H1 (cell line): ENCODE results near the gene LCN15. TPM values are rescaled to one million over a fixed set of nuclear protein-coding genes. Genes with fewer than 3 reads are reported as not detected.

ENCODE experiments used
- CTCF ChIA-PET: fragments of 300-600 bp; sonication (Branson Sonifier 250); formaldehyde crosslinking; loops from one replicate; lab custom pipeline; 2021; ENCODE audit not compliant: partially characterized antibody; lab: Charles Lee
- POLR2A ChIA-PET: fragments of 300-600 bp; sonication (Branson Sonifier 250); formaldehyde crosslinking; loops from one replicate; lab custom pipeline; 2021; ENCODE audit warnings: inconsistent platforms; ENCODE audit not compliant: partially characterized antibody; lab: Charles Lee
- DNase-seq, 2 experiments: peaks; one replicate each; pipeline versions ENCODE4 v3.0.0 to v3.0.0-alpha.2; 2010 to 2022; ENCODE audit warnings: low spot score in 2 of 2, low read depth in 1 of 2, mixed read lengths in 1 of 2
- FAIRE-seq: peaks from 2 replicates; lab custom pipeline; 2011; peaks lifted over from hg19 to GRCh38; lab: Jason Lieb, UNC
- H2AFZ ChIP-seq: 2 replicates; pipeline ENCODE4 v1.8.1; 2012; ENCODE audit warnings: low read length, inconsistent platforms
- H2AK5ac ChIP-seq: 2 replicates; pipeline ENCODE4 v1.6.1; 2013; ENCODE audit warnings: low read depth, low read length
- H2BK120ac ChIP-seq: replicated peaks from 2 replicates; pipeline ENCODE3; 2013; ENCODE audit warnings: low read depth, low read length, inconsistent platforms
- H2BK12ac ChIP-seq: 2 replicates; pipeline ENCODE4 v1.6.1; 2013; ENCODE audit warnings: low read depth, low read length
- H2BK15ac ChIP-seq: 2 replicates; pipeline ENCODE4 v1.6.1; 2013; ENCODE audit warnings: low read length
- H2BK20ac ChIP-seq: 2 replicates; pipeline ENCODE4 v1.6.1; 2013; ENCODE audit warnings: low read length
- H2BK5ac ChIP-seq: 2 replicates; pipeline ENCODE4 v1.6.1; 2013; ENCODE audit warnings: low read depth, low read length
- H3K14ac ChIP-seq: 2 replicates; pipeline ENCODE4 v1.6.1; 2013; ENCODE audit warnings: inconsistent platforms; ENCODE audit not compliant: insufficient read length
- H3K18ac ChIP-seq: 2 replicates; pipeline ENCODE4 v1.6.1; 2013; ENCODE audit warnings: low read length; ENCODE audit errors: extremely low read depth
- H3K23ac ChIP-seq: 2 replicates; pipeline ENCODE4 v1.6.1; 2013; ENCODE audit warnings: inconsistent platforms; ENCODE audit not compliant: insufficient read length
- H3K23me2 ChIP-seq: 2 replicates; pipeline ENCODE4 v1.6.1; 2013; ENCODE audit warnings: low read depth, low read length
- H3K27ac ChIP-seq: 2 replicates; pipeline ENCODE4 v1.6.1; 2011; ENCODE audit warnings: low read depth, low read length, inconsistent platforms
- H3K27me3 ChIP-seq, 4 experiments: replicated peaks in 1 of 4; 1 replicate in 1 of 4; 2 replicates in 3 of 4; pipeline versions ENCODE4 v1.6.1 to v1.8.1; 2011 to 2013; ENCODE audit warnings: low read length in 3 of 4, mild to moderate bottlenecking in 3 of 4, inconsistent platforms in 2 of 4, mixed read lengths in 2 of 4, moderate library complexity in 1 of 4; ENCODE audit not compliant: control insufficient read depth in 3 of 4, insufficient read depth in 3 of 4; ENCODE audit errors: extremely low read depth in 1 of 4
- H3K36me3 ChIP-seq, 4 experiments: 2 replicates each; pipeline versions ENCODE4 v1.6.1 to v1.8.1; 2011 to 2013; ENCODE audit warnings: mild to moderate bottlenecking in 4 of 4, low read length in 3 of 4, moderate library complexity in 2 of 4, control low read depth in 1 of 4, inconsistent platforms in 1 of 4; ENCODE audit not compliant: insufficient read depth in 4 of 4, control insufficient read depth in 2 of 4
- H3K4ac ChIP-seq: replicated peaks from 2 replicates; pipeline ENCODE3; 2013; ENCODE audit warnings: low read length, low read depth, mixed read lengths, inconsistent platforms; ENCODE audit not compliant: insufficient read length
- H3K4me1 ChIP-seq, 4 experiments: replicated peaks in 1 of 4; 1 replicate in 1 of 4; 2 replicates in 3 of 4; pipeline versions ENCODE4 v1.6.1 to v1.8.1; 2011 to 2013; ENCODE audit warnings: low read length in 3 of 4, inconsistent platforms in 2 of 4, mixed read lengths in 1 of 4; ENCODE audit not compliant: insufficient read depth in 4 of 4, control insufficient read depth in 3 of 4
- H3K4me2 ChIP-seq, 2 experiments: 2 replicates each; pipeline versions ENCODE4 v1.6.1 to v1.8.1; 2011 to 2013; ENCODE audit warnings: low read depth in 2 of 2, low read length in 2 of 2, control low read depth in 1 of 2, inconsistent platforms in 1 of 2, mild to moderate bottlenecking in 1 of 2; ENCODE audit not compliant: insufficient read depth in 1 of 2
- H3K4me3 ChIP-seq, 4 experiments: fragments of 200-600, 300-600 bp in 1 of 4; sonication (generic), shearing (Covaris generic), sonication (Bioruptor Twin) in 1 of 4; 2 replicates each; pipeline versions ENCODE4 v1.5.1 to v1.8.1; 2011 to 2016; ENCODE audit warnings: low read length in 4 of 4, low read depth in 3 of 4, control low read depth in 2 of 4, inconsistent platforms in 2 of 4, mild to moderate bottlenecking in 2 of 4, mixed read lengths in 1 of 4, moderate library complexity in 1 of 4; ENCODE audit not compliant: insufficient read depth in 2 of 4; ENCODE audit errors: extremely low read depth in 1 of 4
- H3K56ac ChIP-seq: replicated peaks from 2 replicates; pipeline ENCODE3; 2013; ENCODE audit warnings: low read depth, mild to moderate bottlenecking, mixed read lengths, low read length, inconsistent platforms; ENCODE audit not compliant: insufficient read length
- H3K79me1 ChIP-seq: 2 replicates; pipeline ENCODE4 v1.6.1; 2013; ENCODE audit warnings: low read depth, low read length, control low read depth
- H3K79me2 ChIP-seq, 2 experiments: 2 replicates each; pipeline versions ENCODE4 v1.6.1 to v1.8.1; 2012 to 2013; ENCODE audit warnings: low read length in 2 of 2, mild to moderate bottlenecking in 2 of 2, inconsistent platforms in 1 of 2; ENCODE audit not compliant: insufficient read depth in 2 of 2, control insufficient read depth in 1 of 2
- H3K9ac ChIP-seq, 4 experiments: replicated peaks in 1 of 4; 1 replicate in 1 of 4; 2 replicates in 3 of 4; pipeline versions ENCODE4 v1.6.1 to v1.8.1; 2011 to 2013; ENCODE audit warnings: low read depth in 3 of 4, low read length in 3 of 4, control low read depth in 2 of 4, mild to moderate bottlenecking in 2 of 4, moderate library complexity in 2 of 4, inconsistent platforms in 1 of 4; ENCODE audit errors: extremely low read depth in 1 of 4
- H3K9me3 ChIP-seq, 2 experiments: 2 replicates each; pipeline versions ENCODE4 v1.6.1 to v1.8.1; 2012 to 2013; ENCODE audit warnings: mild to moderate bottlenecking in 2 of 2, moderate library complexity in 2 of 2, control low read depth in 1 of 2, inconsistent platforms in 1 of 2, low read depth in 1 of 2, low read length in 1 of 2, mixed read lengths in 1 of 2; ENCODE audit not compliant: insufficient read depth in 2 of 2
- H4K20me1 ChIP-seq, 2 experiments: replicated peaks in 1 of 2; 2 replicates each; pipeline versions ENCODE3 to v1.8.1; 2011 to 2013; ENCODE audit warnings: inconsistent platforms in 2 of 2, low read length in 2 of 2, mild to moderate bottlenecking in 1 of 2; ENCODE audit not compliant: insufficient read depth in 2 of 2, control insufficient read depth in 1 of 2
- H4K5ac ChIP-seq: 2 replicates; pipeline ENCODE4 v1.6.1; 2013; ENCODE audit warnings: low read length, low read depth, mixed read lengths, inconsistent platforms; ENCODE audit not compliant: insufficient read length
- H4K8ac ChIP-seq: 2 replicates; pipeline ENCODE4 v1.8.0; 2013; ENCODE audit warnings: mild to moderate bottlenecking, moderate library complexity, low read length, inconsistent platforms; ENCODE audit not compliant: insufficient read depth; ENCODE audit errors: extremely low read depth
- H4K91ac ChIP-seq: replicated peaks from 2 replicates; pipeline ENCODE3; 2013; ENCODE audit warnings: low read length, mixed read lengths, inconsistent platforms; ENCODE audit not compliant: insufficient read length
- ATF2 ChIP-seq: IDR thresholded peaks from 2 replicates; pipeline ENCODE4 v1.6.1; 2012; ENCODE audit warnings: low read length, inconsistent platforms
- CBX5 ChIP-seq: fragments of 300-800, 300-1000 bp; sonication (generic); IDR thresholded peaks from 2 replicates; pipeline ENCODE4 v1.7.1; 2016; ENCODE audit warnings: antibody characterized with exemption, low read length, low read depth
- CBX8 ChIP-seq: fragments of 300-800, 300-1000 bp; sonication (generic); IDR thresholded peaks from 2 replicates; pipeline ENCODE4 v1.7.1; 2016; ENCODE audit warnings: low read depth, low read length, borderline replicate concordance
- PHF8 ChIP-seq: fragments of 200-600 bp; sonication (generic); conservative IDR thresholded peaks from 2 replicates; pipeline ENCODE4 v1.7.1; 2012; ENCODE audit warnings: low read depth, mild to moderate bottlenecking, inconsistent platforms, low read length, moderate library complexity
- SIRT6 ChIP-seq: IDR thresholded peaks from one replicate; pipeline ENCODE4 v1.7.1; 2012; ENCODE audit warnings: low read length, inconsistent platforms
- SP1 ChIP-seq: IDR thresholded peaks from 2 replicates; pipeline ENCODE4 v1.6.1; 2011; ENCODE audit warnings: low read depth, low read length
- SP2 ChIP-seq: IDR thresholded peaks from 2 replicates; pipeline ENCODE4 v1.6.1; 2012; ENCODE audit warnings: mild to moderate bottlenecking, low read length, inconsistent platforms
- SRF ChIP-seq: IDR thresholded peaks from 2 replicates; pipeline ENCODE4 v1.6.1; 2011; ENCODE audit warnings: mild to moderate bottlenecking, low read depth, low read length, moderate library complexity
- TBP ChIP-seq: IDR thresholded peaks from 2 replicates; pipeline ENCODE4 v1.6.1; 2011; ENCODE audit warnings: low read depth, low read length, improper control_type of control experiment
- USF2 ChIP-seq: IDR thresholded peaks from 2 replicates; pipeline ENCODE4 v1.6.1; 2011; ENCODE audit warnings: low read length, improper control_type of control experiment
- YY1 ChIP-seq: IDR thresholded peaks from 2 replicates; pipeline ENCODE4 v1.6.1; 2011; ENCODE audit warnings: low read depth, mild to moderate bottlenecking, low read length
- WGBS, 2 experiments: shearing (Covaris generic) in 1 of 2; methylation state at CpG; one replicate each; pipeline versions ENCODE4 v1.1.6 to v1.1.7; 2013 to 2015; ENCODE audit warnings: low lambda C conversion rate in 2 of 2, mixed read lengths in 2 of 2, inconsistent platforms in 1 of 2, low coverage in 1 of 2, missing lambda C conversion rate in 1 of 2; ENCODE audit not compliant: insufficient replicate concordance in 2 of 2, insufficient coverage in 1 of 2, insufficient read length in 1 of 2; ENCODE audit errors: extremely low coverage in 1 of 2, missing lambda C conversion rate in 1 of 2; 5-methylcytosine and 5-hydroxymethylcytosine counted together
- polyA plus RNA-seq, 7 experiments: library from polyadenylated mRNA; depleted of rRNA in 3 of 7; stranded (reverse) in 5 of 7; unstranded in 2 of 7; fragments of >200 nt in 5 of 7; fragments of 200-250 nt in 2 of 7; gene quantifications; 1 replicate in 5 of 7; 2 replicates in 1 of 7; 4 replicates in 1 of 7; pipeline versions ENCODE4 v1.2.1 to v1.2.3, GENCODE V29; 2011 to 2013; ENCODE audit warnings: missing spikeins in 2 of 7, mixed read lengths in 2 of 7
- total RNA-seq: library from RNA; stranded (reverse); fragmentation: NEBNext Ultra II Directional; extraction: Animal tissue kit (Norgen Biotek cat#: 25700); gene quantifications from 2 replicates; pipeline ENCODE4 v1.2.1, GENCODE V29; 2021

The LCN15 gene
- total and polyA plus RNA-seq, 2 of the 8 experiments (the other 6 are each of a cell fraction or from before 2014, with no cell fraction given): 0.08 to 0.47 TPM

GRCh38 chr9:136726118-136726517 lies 38.2 kb downstream of the LCN15 start:
- Histone ChIP-seq H3K23ac (no peak overlapping the region), H2BK120ac (no peak overlapping the region), H3K79me2 (peaks cover 8 to 36% of the 10 kb centered on the region in 2 experiments), H4K91ac (no peak overlapping the region), H3K9me3 (no peaks in the 10 kb centered on the region), H3K14ac (no peak overlapping the region), H3K4me1 (peaks cover 3 to 16% (median 5%) of the 10 kb centered on the region in 4 experiments), H3K27ac (0 out of 2 replicates have a peak overlapping the region, but pooled peaks have one; percentile 62), H3K79me1 (peaks cover 12% of the 10 kb centered on the region), H3K4ac (no peak overlapping the region), H2BK20ac (no peak overlapping the region), H4K5ac (no peak overlapping the region), H3K4me3 (peak overlapping the region in 2 of 4 experiments; percentile 3 to 95; a peak in 2 of 8 replicates), H3K18ac (no peak overlapping the region), H2BK15ac (no peak overlapping the region), H3K23me2 (peaks cover 13% of the 10 kb centered on the region; the same call in 1 of the 2 replicates), H3K4me2 (peak overlapping the region; percentile 88 to 90), H3K36me3 (peaks cover 19 to 48% (median 35%) of the 10 kb centered on the region in 4 experiments), H2BK12ac (no peak overlapping the region), H3K9ac (no peak overlapping the region), H2BK5ac (no peak overlapping the region), H3K27me3 (peaks cover 0 to 9% (median 5%) of the 10 kb centered on the region in 4 experiments; a peak in 5 of 7 replicates), H4K20me1 (peaks cover 30 to 42% of the 10 kb centered on the region in 2 experiments), H4K8ac (no peak overlapping the region), H3K56ac (no peak overlapping the region), H2AK5ac (no peak overlapping the region), H2AFZ (no peak overlapping the region)
- TF ChIP-seq PHF8: no peak
- no peak for TF ChIP-seq CBX8
- no peak for TF ChIP-seq CBX5
- TF ChIP-seq SRF: no peak
- TF ChIP-seq SIRT6: no peak
- TF ChIP-seq ATF2: no peak
- no peak for TF ChIP-seq YY1
- TF ChIP-seq SP2: no peak
- no peak for TF ChIP-seq USF2
- TF ChIP-seq SP1: no peak
- no peak for TF ChIP-seq TBP
- DNase-seq (no peak), FAIRE-seq (no peak)
- ChIA-PET POLR2A (interaction anchor here (0.6 to 14.1 kb wide), 14 partner anchors 9 to 358 kb away, joined by 3 to 223 read pairs (median 4); partner anchors contain the start of genes AGPAT2, DIPK1B, LCN10 and LCN6), CTCF (interaction anchor here (1.1 to 6.8 kb wide), 3 partner anchors 9 to 18 kb away, joined by 3 to 62 read pairs (median 5); no protein-coding TSS in a partner anchor)
- 79% methylated on average over 16 of the region's 16 CpGs; no CpG with 5 or more reads in 1 of the 2 experiments for WGBS, 2 experiments
